Kidney (tissue), 14 donors: ENCODE measurements around the gene NEIL1. TPM values are rescaled to one million over a fixed set of nuclear protein-coding genes. Genes with fewer than 3 reads are reported as not detected.

Experiments
- DNase-seq, 5 donors: peaks; one replicate each; pipeline ENCODE4 v3.0.0-alpha.2; 2013 to 2020
- FAIRE-seq: peaks from 2 replicates; lab custom pipeline; 2012; peaks lifted over from hg19 to GRCh38; lab: Jason Lieb, UNC
- H3K27ac ChIP-seq, 2 donors: one replicate each; pipeline ENCODE4 v1.7.0; 2013; ENCODE audit warnings: low read depth in 2 of 2, low read length in 2 of 2, inconsistent platforms in 1 of 2
- H3K27me3 ChIP-seq: one replicate; pipeline ENCODE4 v1.7.1; 2013; ENCODE audit warnings: low read length, inconsistent platforms; ENCODE audit not compliant: control insufficient read depth, insufficient read depth
- H3K36me3 ChIP-seq, 3 donors: one replicate each; pipeline versions ENCODE4 v1.7.0 to v1.7.1; 2013; ENCODE audit warnings: low read length in 3 of 3, control low read depth in 1 of 3, inconsistent platforms in 1 of 3; ENCODE audit not compliant: insufficient read depth in 3 of 3, control insufficient read depth in 2 of 3
- H3K4me1 ChIP-seq, 3 donors: one replicate each; pipeline versions ENCODE4 v1.7.0 to v1.7.1; 2013; ENCODE audit warnings: low read length in 3 of 3, inconsistent platforms in 1 of 3, low read depth in 1 of 3; ENCODE audit not compliant: control insufficient read depth in 2 of 3, insufficient read depth in 2 of 3
- H3K4me3 ChIP-seq, 3 donors: one replicate each; pipeline versions ENCODE4 v1.7.0 to v1.8.1; 2013; ENCODE audit warnings: low read length in 3 of 3, control low read depth in 1 of 3, inconsistent platforms in 1 of 3
- H3K9ac ChIP-seq, 3 donors: one replicate each; pipeline versions ENCODE4 v1.7.0 to v1.7.1; 2013; ENCODE audit warnings: low read length in 3 of 3, control low read depth in 1 of 3, inconsistent platforms in 1 of 3
- H3K9me3 ChIP-seq, 3 donors: one replicate each; pipeline versions ENCODE4 v1.7.0 to v1.7.1; 2013; ENCODE audit warnings: low read length in 3 of 3, control low read depth in 1 of 3, inconsistent platforms in 1 of 3; ENCODE audit not compliant: control insufficient read depth in 2 of 3, insufficient read depth in 1 of 3
- CTCF ChIP-seq: IDR thresholded peaks from 3 replicates; pipeline ENCODE4 v1.5.1; 2012; ENCODE audit warnings: mild to moderate bottlenecking, moderate library complexity, borderline replicate concordance; ENCODE audit not compliant: insufficient read depth; ENCODE audit errors: extremely low read depth
- intact Hi-C: fragments of 100-400 bp; cut with DNase I; formaldehyde crosslinking; loops from one replicate; pipeline ENCODE4 v1.11.1; 2022
- polyA plus RNA-seq: library from polyadenylated mRNA; stranded (reverse); fragments of 350-450 nt; fragmentation: Illumina TruSeq; extraction: RNeasy Lipid Tissue Mini Kit (QIAGEN cat#74804); gene quantifications from one replicate; pipeline ENCODE4 v1.2.3, GENCODE V29; 2014; ENCODE audit warnings: low read depth, low replicate concordance; ENCODE audit not compliant: insufficient read depth
- total RNA-seq: library from RNA; stranded (reverse); fragmentation: NEBNext Ultra II Directional; extraction: Animal tissue kit (Norgen Biotek cat#: 25700); gene quantifications from one replicate; pipeline ENCODE4 v1.2.1, GENCODE V29; 2021
- donor health status: control.
- donor health status: control.
- donor health status: control.
- donor health status: control.
- donor health status: control.
- donor health status: DM: yes; HTN: yes; CAD: no.
- donor health status: Normal renal cell carcinoma (clear cell type).

The NEIL1 gene
- total and polyA plus RNA-seq, 2 donors from 2014 or later, result 22.6 to 42.9 TPM

- no peak for FAIRE-seq
- no peaks in the 10 kb centered on the region for H3K27me3 ChIP-seq
- no peak for DNase-seq
- no peak overlapping the region for H3K9ac ChIP-seq
- TF ChIP-seq CTCF, result no peak
- intact Hi-C loops, result no loop called here
- no peak overlapping the region for H3K4me3 ChIP-seq
- peaks cover 4 to 16% (median 15%) of the 10 kb centered on the region in 3 donors for H3K4me1 ChIP-seq
- H3K9me3 ChIP-seq, result no peaks in the 10 kb centered on the region
- peaks cover 4 to 43% (median 22%) of the 10 kb centered on the region in 3 donors for H3K36me3 ChIP-seq
- H3K27ac ChIP-seq, result no peak overlapping the region
Measured at GRCh38 chr15:75364881-75365280, 18.0 kb downstream of the NEIL1 start.

GRCh38 chr15:75366163-75366562 is 19.3 kb downstream of the NEIL1 start:
- Histone ChIP-seq H3K27me3 (no peaks in the 10 kb centered on the region), H3K9ac (no peak overlapping the region), H3K9me3 (no peaks in the 10 kb centered on the region), H3K27ac (no peak overlapping the region), H3K4me3 (no peak overlapping the region), H3K36me3 (peaks cover 6 to 44% (median 26%) of the 10 kb centered on the region in 3 donors), H3K4me1 (peaks cover 4 to 17% (median 15%) of the 10 kb centered on the region in 3 donors)
- DNase-seq (no peak), FAIRE-seq (no peak)
- no peak for TF ChIP-seq CTCF
- intact Hi-C loops, result no loop called here

GRCh38 chr15:75367006-75367405 is 20.2 kb downstream of the NEIL1 start:
- intact Hi-C loops, result no loop called here
- peaks cover 9 to 50% (median 34%) of the 10 kb centered on the region in 3 donors for H3K36me3 ChIP-seq
- no peak for DNase-seq
- peak overlapping the region in 1 of 3 donors; percentile 84 for H3K4me3 ChIP-seq
- no peak for FAIRE-seq
- H3K4me1 ChIP-seq, result peaks cover 4 to 17% (median 15%) of the 10 kb centered on the region in 3 donors
- H3K27ac ChIP-seq, result no peak overlapping the region
- no peak for TF ChIP-seq CTCF
- H3K27me3 ChIP-seq, result no peaks in the 10 kb centered on the region
- peak overlapping the region in 1 of 3 donors; percentile 21 for H3K9ac ChIP-seq
- H3K9me3 ChIP-seq, result no peaks in the 10 kb centered on the region
